ENCODE measurements around the gene TAPBPL.
"Not testable (repeated sequence)": the region's sequence is repeated elsewhere in the genome, so short reads cannot be mapped to it uniquely, and the experiment has no call there.

The TAPBPL gene

GRCh38 chr12:6494258-6494743 is 42.5 kb downstream of the TAPBPL start:
- no peak for DNase-seq

- DNase-seq, result no peak
Observed at GRCh38 chr12:6494968-6495367, 43.1 kb downstream of the TAPBPL start.

GRCh38 chr12:6497291-6497690 is 45.4 kb downstream of the TAPBPL start:
- DNase-seq, result not testable (repeated sequence)

- no peak for DNase-seq
Observed at GRCh38 chr12:6500466-6500865, 48.6 kb downstream of the TAPBPL start.

- DNase-seq, result no peak
Observed at GRCh38 chr12:6507102-6507998, 55.5 kb downstream of the TAPBPL start.

GRCh38 chr12:6508087-6508486 is 56.2 kb downstream of the TAPBPL start:
- DNase-seq, result no peak

All from retina (tissue), 1 donor.